A673 (cell line): ENCODE data around the gene GP1BB. TPM values are rescaled to one million over a fixed set of nuclear protein-coding genes. Genes with fewer than 3 reads are reported as not detected.

Source experiments
- BruUV-seq: library from RNA; stranded (reverse); fragments of 400-500 nt; replicated peaks from 2 replicates; lab custom pipeline; 2021; lab: Mats Ljungman, UMichigan
- CTCF ChIA-PET: fragments of 300-600 bp; sonication (Branson Sonifier 250); formaldehyde crosslinking; loops from one replicate; lab custom pipeline; 2022; ENCODE audit warnings: antibody characterized with exemption; lab: Charles Lee
- POLR2A ChIA-PET: fragments of 300-600 bp; sonication (Branson Sonifier 250); formaldehyde crosslinking; loops from one replicate; lab custom pipeline; 2022; ENCODE audit warnings: antibody characterized with exemption; ENCODE audit not compliant: low non-redundant PET; lab: Charles Lee
- DNase-seq: peaks from one replicate; pipeline ENCODE4 v3.0.0-alpha.2; 2015; ENCODE audit warnings: low spot score
- H3K27ac ChIP-seq: fragments of 200-600 bp; sonication (generic); 2 replicates; pipeline ENCODE4 v1.5.1; 2016; ENCODE audit warnings: mixed run types, low read depth, mild to moderate bottlenecking, mixed read lengths, antibody characterized with exemption, low read length; ENCODE audit not compliant: poor library complexity, severe bottlenecking
- H3K27me3 ChIP-seq: fragments of 200-600 bp; sonication (generic); replicated peaks from 2 replicates; pipeline ENCODE4 v1.6.1; 2017; ENCODE audit warnings: mixed run types, low read depth, mild to moderate bottlenecking, mixed read lengths, antibody characterized with exemption, low read length; ENCODE audit not compliant: insufficient read depth, poor library complexity
- H3K36me3 ChIP-seq: fragments of 200-600 bp; sonication (generic); 2 replicates; pipeline ENCODE4 v1.6.1; 2016; ENCODE audit warnings: mixed run types, mild to moderate bottlenecking, mixed read lengths, antibody characterized with exemption, low read length; ENCODE audit not compliant: insufficient read depth, poor library complexity, severe bottlenecking
- H3K4me1 ChIP-seq: fragments of 200-600 bp; sonication (generic); 2 replicates; pipeline ENCODE4 v1.6.1; 2017; ENCODE audit warnings: mixed run types, mild to moderate bottlenecking, mixed read lengths, antibody characterized with exemption, low read length; ENCODE audit not compliant: insufficient read depth, poor library complexity, severe bottlenecking
- H3K4me3 ChIP-seq: fragments of 200-600 bp; sonication (generic); 2 replicates; pipeline ENCODE4 v1.5.1; 2016; ENCODE audit warnings: low read depth, mixed run types, mild to moderate bottlenecking, mixed read lengths, low read length; ENCODE audit not compliant: poor library complexity, severe bottlenecking
- H3K9me3 ChIP-seq: fragments of 200-600 bp; sonication (generic); 2 replicates; pipeline ENCODE4 v1.6.1; 2016; ENCODE audit warnings: mixed run types, low read depth, mild to moderate bottlenecking, mixed read lengths, antibody characterized with exemption, low read length; ENCODE audit not compliant: poor library complexity, severe bottlenecking
- EZH2 ChIP-seq: fragments of 200-600 bp; sonication (generic); IDR thresholded peaks from 2 replicates; pipeline ENCODE4 v1.6.1; 2017; ENCODE audit warnings: borderline replicate concordance, low read depth, mild to moderate bottlenecking, mixed read lengths, antibody characterized with exemption, low read length; ENCODE audit not compliant: poor library complexity, severe bottlenecking
- intact Hi-C: fragments of 100-400 bp; cut with micrococcal nuclease; formaldehyde crosslinking; loops from one replicate; pipeline ENCODE4 v1.10.0; 2022; ENCODE audit not compliant: unreplicated experiment
- total RNA-seq: library from RNA; stranded (reverse); gene quantifications from 2 replicates; pipeline ENCODE4 v1.2.3, GENCODE V29; 2021
- TF ChIP-seq, protein P1 (sequence below): fragments of 300-800, 200-600 bp; sonication (generic); conservative IDR thresholded peaks from 2 replicates; pipeline ENCODE4 v1.5.1; 2017; ENCODE audit warnings: low read depth, mild to moderate bottlenecking, antibody characterized with exemption, low read length, moderate library complexity, mixed read lengths

Gene GP1BB
- total RNA-seq, 1 experiment from 2014 or later = 12.6 TPM

DNA sequence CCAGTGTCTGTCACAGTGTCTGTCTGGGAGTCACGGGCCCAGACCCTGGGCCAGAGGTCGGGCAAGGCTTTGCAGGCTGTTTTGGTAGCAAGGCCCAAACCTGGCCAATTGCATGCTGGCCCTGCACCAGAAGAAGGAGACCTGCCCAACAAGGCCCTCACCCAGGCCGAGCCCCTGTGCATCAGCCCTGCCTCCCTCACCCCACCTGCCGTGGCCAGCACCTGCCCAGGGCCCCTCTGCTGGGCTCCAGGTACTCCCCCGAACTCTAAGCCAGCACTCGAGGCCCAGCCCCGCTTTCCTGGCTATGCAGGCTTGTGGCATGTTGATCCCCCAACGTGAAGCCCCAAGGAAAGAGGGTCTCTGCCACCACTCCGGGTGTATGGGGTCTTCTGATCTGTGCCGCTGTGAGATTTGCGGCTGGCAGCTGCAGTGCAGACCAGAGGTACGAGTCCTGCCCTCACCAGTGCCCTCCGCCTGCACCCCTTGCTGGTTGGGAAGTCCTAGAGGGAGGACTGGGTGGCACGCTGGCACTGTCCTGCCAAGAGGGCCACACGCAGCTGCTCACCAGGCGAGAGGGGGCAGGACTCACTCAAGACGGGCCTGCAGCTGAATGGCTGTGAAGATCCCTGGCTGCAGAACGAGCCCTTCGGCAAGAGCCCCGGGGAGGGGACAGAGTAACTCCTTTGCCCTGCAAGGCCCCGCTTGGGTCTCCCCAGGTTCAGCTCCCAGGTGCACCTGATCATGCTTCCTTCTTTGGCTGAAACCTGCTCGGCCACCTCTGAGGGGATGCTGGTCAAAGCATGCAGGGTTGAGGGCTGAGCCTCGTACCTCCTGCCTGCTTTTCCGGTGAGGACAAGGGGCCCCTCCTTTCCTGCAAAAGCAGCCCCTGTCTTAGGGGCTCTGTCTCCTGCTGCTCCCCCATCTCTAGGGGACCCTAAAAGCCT is 15.7 kb upstream of the GP1BB start:
- Histone ChIP-seq H3K36me3 (no peaks in the 10 kb centered on the region), H3K27me3 (no peaks in the 10 kb centered on the region), H3K27ac (no peak overlapping the region), H3K4me3 (no peak overlapping the region), H3K4me1 (no peaks in the 10 kb centered on the region), H3K9me3 (no peaks in the 10 kb centered on the region)
- intact Hi-C loops = no loop called here
- no TSS peak for BruUV-seq
- no peak for TF ChIP-seq EZH2
- TF ChIP-seq, protein P1, sequence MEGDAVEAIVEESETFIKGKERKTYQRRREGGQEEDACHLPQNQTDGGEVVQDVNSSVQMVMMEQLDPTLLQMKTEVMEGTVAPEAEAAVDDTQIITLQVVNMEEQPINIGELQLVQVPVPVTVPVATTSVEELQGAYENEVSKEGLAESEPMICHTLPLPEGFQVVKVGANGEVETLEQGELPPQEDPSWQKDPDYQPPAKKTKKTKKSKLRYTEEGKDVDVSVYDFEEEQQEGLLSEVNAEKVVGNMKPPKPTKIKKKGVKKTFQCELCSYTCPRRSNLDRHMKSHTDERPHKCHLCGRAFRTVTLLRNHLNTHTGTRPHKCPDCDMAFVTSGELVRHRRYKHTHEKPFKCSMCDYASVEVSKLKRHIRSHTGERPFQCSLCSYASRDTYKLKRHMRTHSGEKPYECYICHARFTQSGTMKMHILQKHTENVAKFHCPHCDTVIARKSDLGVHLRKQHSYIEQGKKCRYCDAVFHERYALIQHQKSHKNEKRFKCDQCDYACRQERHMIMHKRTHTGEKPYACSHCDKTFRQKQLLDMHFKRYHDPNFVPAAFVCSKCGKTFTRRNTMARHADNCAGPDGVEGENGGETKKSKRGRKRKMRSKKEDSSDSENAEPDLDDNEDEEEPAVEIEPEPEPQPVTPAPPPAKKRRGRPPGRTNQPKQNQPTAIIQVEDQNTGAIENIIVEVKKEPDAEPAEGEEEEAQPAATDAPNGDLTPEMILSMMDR = no peak
- ChIA-PET CTCF (no interaction called here), POLR2A (no interaction called here)
- no peak for DNase-seq

DNA sequence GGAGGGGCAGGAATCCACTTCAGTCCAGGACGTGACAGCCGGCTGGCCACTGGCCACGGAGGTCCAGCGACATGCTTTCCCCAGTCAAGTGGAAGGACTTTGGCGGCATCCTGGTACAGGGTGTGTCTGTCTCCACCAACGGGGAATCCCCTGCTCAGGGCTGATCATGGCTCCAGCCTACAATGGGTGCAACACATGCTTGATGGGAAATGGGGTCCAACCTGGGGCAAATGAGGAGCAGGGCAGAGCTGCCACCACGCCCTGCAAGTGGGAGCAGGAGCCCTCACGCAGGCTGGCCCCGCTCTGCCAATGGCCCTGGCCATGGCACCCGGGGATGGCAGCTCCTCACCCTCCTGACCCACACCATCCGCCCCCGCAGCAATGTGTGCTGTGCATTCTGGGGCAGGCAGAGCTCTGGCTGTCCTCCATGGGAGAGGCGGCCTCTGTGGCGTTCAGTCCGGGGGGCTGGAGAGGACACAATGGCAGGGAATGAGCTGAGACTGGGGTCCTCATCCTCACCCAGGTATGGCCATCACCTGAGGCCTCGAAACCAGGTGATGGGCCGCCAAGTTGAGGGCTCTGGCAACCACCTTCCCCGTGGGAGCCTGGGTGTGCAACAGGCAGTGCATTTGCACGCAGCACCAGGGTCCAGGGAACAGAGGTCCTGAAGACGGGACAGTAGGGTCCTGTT is 14.9 kb upstream of the GP1BB start:
- POLR2A ChIA-PET = no interaction called here
- TF ChIP-seq, protein P1 = no peak
- TF ChIP-seq EZH2 = no peak
- Histone ChIP-seq H3K4me1 (no peaks in the 10 kb centered on the region), H3K27ac (no peak overlapping the region), H3K9me3 (no peaks in the 10 kb centered on the region), H3K27me3 (no peaks in the 10 kb centered on the region), H3K4me3 (no peak overlapping the region), H3K36me3 (no peaks in the 10 kb centered on the region)
- CTCF ChIA-PET = no interaction called here
- intact Hi-C loops = no loop called here
- BruUV-seq = no TSS peak
- DNase-seq = no peak

DNA sequence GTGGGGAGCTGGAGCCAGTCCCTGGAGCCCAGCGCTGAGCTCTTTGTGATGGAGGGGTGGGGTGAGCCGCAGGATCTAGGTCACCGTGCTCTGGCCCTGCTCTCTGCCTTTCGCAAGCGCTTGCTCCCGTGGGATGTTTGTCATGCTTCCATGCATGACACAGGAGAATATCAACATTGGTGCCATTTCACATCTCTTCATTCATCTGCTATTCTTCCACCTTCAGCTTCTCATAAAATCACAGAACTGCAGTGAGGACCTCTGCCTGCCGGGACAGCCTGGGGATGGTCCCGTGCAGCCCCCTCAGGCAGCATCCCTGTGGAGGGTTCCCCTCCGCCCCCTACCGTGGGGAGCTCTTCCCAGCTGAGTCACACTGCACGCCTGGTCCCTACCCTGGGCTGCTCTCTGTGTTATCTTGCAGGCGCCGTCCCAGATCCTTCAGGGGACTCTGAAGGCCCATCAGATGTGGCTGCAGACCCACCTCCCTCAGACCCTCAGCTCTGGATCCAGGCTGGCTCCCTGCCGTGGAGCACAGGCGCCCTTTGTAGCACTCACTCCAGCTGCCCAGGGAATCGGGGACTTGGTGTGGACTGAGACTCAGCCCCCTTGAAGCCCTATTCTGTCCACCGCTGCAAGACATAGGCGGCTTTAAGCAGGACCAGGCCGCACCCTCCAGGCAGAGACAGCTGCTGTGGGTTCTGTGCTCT is 14.1 kb upstream of the GP1BB start:
- Histone ChIP-seq H3K4me1 (no peaks in the 10 kb centered on the region), H3K27ac (no peak overlapping the region), H3K27me3 (no peaks in the 10 kb centered on the region), H3K36me3 (no peaks in the 10 kb centered on the region), H3K4me3 (no peak overlapping the region), H3K9me3 (no peaks in the 10 kb centered on the region)
- ChIA-PET POLR2A (no interaction called here), CTCF (interaction anchor here (1.2 kb wide), 1 partner anchor 201 kb away, joined by 3 read pairs; no protein-coding TSS in a partner anchor)
- no peak for TF ChIP-seq EZH2
- TF ChIP-seq, protein P1 = no peak
- intact Hi-C loops = no loop called here
- BruUV-seq = no TSS peak
- no peak for DNase-seq
